D721Med (cell line): ENCODE measurements around the gene AP3S2.

Experiments
- DNase-seq: peaks from one replicate; pipeline ENCODE4 v3.0.0; 2011; ENCODE audit warnings: low spot score; ENCODE audit not compliant: insufficient read length
- FAIRE-seq: peaks from 2 replicates; lab custom pipeline; 2011; peaks lifted over from hg19 to GRCh38; lab: Jason Lieb, UNC
- CTCF ChIP-seq: IDR thresholded peaks from 2 replicates; pipeline ENCODE4 v1.5.1; 2012; ENCODE audit warnings: mild to moderate bottlenecking, control low read depth; ENCODE audit not compliant: insufficient read depth; ENCODE audit errors: missing control alignments

AP3S2 gene

GRCh38 chr15:89781055-89781454 is 112.7 kb downstream of the AP3S2 start:
- DNase-seq (no peak), FAIRE-seq (no peak)
- TF ChIP-seq CTCF: no peak

- FAIRE-seq (no peak), DNase-seq (no peak)
- no peak for TF ChIP-seq CTCF
Observed at GRCh38 chr15:89780601-89781000, 113.2 kb downstream of the AP3S2 start.
